Measurements from ENCODE around the gene CTR9. TPM values are rescaled to one million over a fixed set of nuclear protein-coding genes. Genes with fewer than 3 reads are reported as not detected.

The CTR9 gene
- total and polyA plus RNA-seq, 2 of the 13 experiments (the other 11 are each of a cell fraction or from before 2014, with no cell fraction given), result 6.6 to 22.1 TPM

DNA sequence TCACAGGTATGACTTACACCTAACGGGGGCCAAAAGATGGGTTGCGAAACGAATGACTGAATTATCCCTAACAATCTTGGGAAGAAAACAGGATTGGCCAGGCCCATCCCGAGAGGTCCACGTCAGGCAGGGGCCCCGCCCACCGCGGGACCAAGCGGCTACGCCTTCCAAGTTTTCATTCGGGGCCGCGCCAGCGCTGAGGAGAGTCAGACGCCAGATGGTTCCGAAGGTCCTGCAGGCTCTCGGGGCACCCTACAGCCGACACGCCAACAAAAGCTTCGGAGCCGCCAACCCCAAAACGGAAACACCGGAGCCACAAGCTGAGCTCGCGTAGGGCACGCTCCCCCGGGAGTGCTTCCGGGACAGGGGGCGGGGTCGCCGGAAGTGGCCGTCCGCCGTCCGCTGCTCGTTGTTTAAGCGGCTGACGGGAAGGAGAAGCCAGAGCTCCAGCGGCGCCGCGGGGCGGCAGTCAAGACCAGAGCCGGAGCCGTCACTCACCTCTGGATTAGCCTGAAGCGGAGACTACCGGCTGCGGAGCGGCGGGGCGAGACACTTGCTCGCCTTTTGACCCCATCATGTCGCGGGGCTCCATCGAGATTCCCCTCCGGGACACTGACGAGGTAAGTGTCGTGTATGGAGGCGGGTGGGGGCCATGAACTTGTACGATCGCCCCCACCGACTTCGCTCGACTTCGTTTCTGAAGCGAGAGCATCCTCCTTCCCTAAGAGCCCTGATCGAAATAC, at the start of gene CTR9 (continued):
- TF ChIP-seq, protein P1, sequence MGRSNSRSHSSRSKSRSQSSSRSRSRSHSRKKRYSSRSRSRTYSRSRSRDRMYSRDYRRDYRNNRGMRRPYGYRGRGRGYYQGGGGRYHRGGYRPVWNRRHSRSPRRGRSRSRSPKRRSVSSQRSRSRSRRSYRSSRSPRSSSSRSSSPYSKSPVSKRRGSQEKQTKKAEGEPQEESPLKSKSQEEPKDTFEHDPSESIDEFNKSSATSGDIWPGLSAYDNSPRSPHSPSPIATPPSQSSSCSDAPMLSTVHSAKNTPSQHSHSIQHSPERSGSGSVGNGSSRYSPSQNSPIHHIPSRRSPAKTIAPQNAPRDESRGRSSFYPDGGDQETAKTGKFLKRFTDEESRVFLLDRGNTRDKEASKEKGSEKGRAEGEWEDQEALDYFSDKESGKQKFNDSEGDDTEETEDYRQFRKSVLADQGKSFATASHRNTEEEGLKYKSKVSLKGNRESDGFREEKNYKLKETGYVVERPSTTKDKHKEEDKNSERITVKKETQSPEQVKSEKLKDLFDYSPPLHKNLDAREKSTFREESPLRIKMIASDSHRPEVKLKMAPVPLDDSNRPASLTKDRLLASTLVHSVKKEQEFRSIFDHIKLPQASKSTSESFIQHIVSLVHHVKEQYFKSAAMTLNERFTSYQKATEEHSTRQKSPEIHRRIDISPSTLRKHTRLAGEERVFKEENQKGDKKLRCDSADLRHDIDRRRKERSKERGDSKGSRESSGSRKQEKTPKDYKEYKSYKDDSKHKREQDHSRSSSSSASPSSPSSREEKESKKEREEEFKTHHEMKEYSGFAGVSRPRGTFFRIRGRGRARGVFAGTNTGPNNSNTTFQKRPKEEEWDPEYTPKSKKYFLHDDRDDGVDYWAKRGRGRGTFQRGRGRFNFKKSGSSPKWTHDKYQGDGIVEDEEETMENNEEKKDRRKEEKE (IDR thresholded peaks at IDR 0.05), result no peak
- TF ChIP-seq ZC3H13 (CRISPR knock-in tag; IDR thresholded peaks at IDR 0.05), result no peak; the same call in 1 of the 2 replicates
- TF ChIP-seq ZNF75D (CRISPR knock-in tag; IDR thresholded peaks at IDR 0.05; ENCODE audit: borderline replicate concordance), result no peak
- peak; percentile 82; the same call in 1 of the 2 replicates for TF ChIP-seq TFAP4 (IDR thresholded peaks at IDR 0.05; ENCODE audit: borderline replicate concordance, low read depth)
- TF ChIP-seq, protein P2, sequence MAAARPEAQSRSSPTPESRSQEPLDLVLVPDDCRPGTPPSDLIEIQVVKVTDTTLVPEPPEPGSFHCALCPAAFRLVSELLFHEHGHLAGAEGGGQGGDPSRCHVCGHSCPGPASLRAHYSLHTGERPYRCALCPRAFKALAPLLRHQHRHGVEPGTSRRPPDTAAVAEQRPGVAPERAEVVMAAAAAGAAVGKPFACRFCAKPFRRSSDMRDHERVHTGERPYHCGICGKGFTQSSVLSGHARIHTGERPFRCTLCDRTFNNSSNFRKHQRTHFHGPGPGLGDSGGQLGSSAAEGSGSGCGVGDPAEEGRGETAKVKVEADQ (CRISPR knock-in tag; IDR thresholded peaks at IDR 0.05; ENCODE audit: borderline replicate concordance), result peak; percentile 68; the same call in 1 of the 2 replicates

GRCh38 chr11:10701982-10702381, 49.1 kb upstream of the CTR9 start:
- Histone ChIP-seq H3K4me2 (ENCODE audit: low read depth, low read length) (no peak overlapping the region), H2AFZ (ENCODE audit: low read length) (no peak overlapping the region), H3K4me1 (ENCODE audit: insufficient read depth, low read length) (no peaks in the 10 kb centered on the region), H3K27ac (ENCODE audit: extremely low read length, insufficient read depth, low read length) (no peak overlapping the region), H4K20me1 (ENCODE audit: insufficient read depth, low read length) (no peaks in the 10 kb centered on the region), H3K9ac (ENCODE audit: insufficient read depth, low read depth, low read length) (no peak overlapping the region), H3K4me3 (replicated peaks in 1 of 3; ENCODE audit: insufficient read depth in 1 of 3, low read depth in 2 of 3, low read length in 3 of 3) (no peak overlapping the region), H3K36me3 (replicated peaks in 1 of 2; ENCODE audit: control insufficient read depth in 1 of 2, insufficient read depth in 2 of 2, low read length in 2 of 2) (no peaks in the 10 kb centered on the region), H3K27me3 (ENCODE audit: control insufficient read depth in 1 of 2, insufficient read depth in 2 of 2, low read length in 2 of 2) (peaks cover 1 to 2% of the 10 kb centered on the region in 2 experiments; a peak in 1 of 5 replicates), H3K79me2 (ENCODE audit: insufficient read depth, low read length) (no peaks in the 10 kb centered on the region), H3K9me3 (ENCODE audit: low read length) (no peaks in the 10 kb centered on the region)
- WGBS (ENCODE audit: low lambda C conversion rate), result 7% methylated on average over 2 of the region's 3 CpGs
- FAIRE-seq (no peak), DNase-seq (ENCODE audit: low spot score) (no peak), ATAC-seq (no peak)
- in situ Hi-C loops (cut with HindIII; ENCODE audit: extremely low pct_ligation_motif_present, low pct_unique_long_range_greater_than_20kb), result no loop called here
- ChIA-PET POLR2A (no interaction called here), CTCF (ENCODE audit: low intra/inter-chr PET ratio, low total read pairs) (no interaction called here)
- intact Hi-C loops (cut with micrococcal nuclease; ENCODE audit: unreplicated experiment), result no loop called here
- no TSS peak for BruUV-seq (replicated peaks)
- TF ChIP-seq NFYC (CRISPR knock-in tag; IDR thresholded peaks at IDR 0.05) (no peak), ZNF713 (CRISPR knock-in tag; IDR thresholded peaks at IDR 0.05) (no peak), HES4 (CRISPR knock-in tag; IDR thresholded peaks at IDR 0.05; ENCODE audit: borderline replicate concordance) (no peak), HOXD1 (CRISPR knock-in tag; IDR thresholded peaks at IDR 0.05) (no peak), ZNF33B (CRISPR knock-in tag; IDR thresholded peaks at IDR 0.05) (no peak), FOXA1 (IDR thresholded peaks at IDR 0.05) (no peak), FOXA1 (CRISPR knock-in tag; IDR thresholded peaks at IDR 0.05) (no peak)

All from HepG2 (cell line).